ENCODE results near the gene FGF6. TPM values are rescaled to one million over a fixed set of nuclear protein-coding genes. Genes with fewer than 3 reads are reported as not detected.

The FGF6 gene
- not detected in 2 replicates for total RNA-seq (2014; rRNA removed; shearing (Covaris generic))

GRCh38 chr12:4445156-4446101, at the start of gene FGF6:
Gene FGF6 (minus strand): TSS chr12:4445815. CDS start chr12:4445570, 245 bp downstream.
- DNase-seq (ENCODE audit: low spot score) = no peak

GRCh38 chr12:4490973-4491372, 45.4 kb upstream of the FGF6 start:
- no peak for DNase-seq (ENCODE audit: low spot score)

- no peak for DNase-seq (ENCODE audit: low spot score)
Measured at GRCh38 chr12:4489556-4489955, 43.9 kb upstream of the FGF6 start.

- no peak for DNase-seq (ENCODE audit: low spot score)
Measured at GRCh38 chr12:4486980-4487379, 41.4 kb upstream of the FGF6 start.

- no peak for DNase-seq (ENCODE audit: low spot score)
Measured at GRCh38 chr12:4486049-4486699, 40.6 kb upstream of the FGF6 start.

GRCh38 chr12:4483885-4484823, 38.5 kb upstream of the FGF6 start:
- no peak for DNase-seq (ENCODE audit: low spot score)

GRCh38 chr12:4482936-4483335, 37.3 kb upstream of the FGF6 start:
- no peak for DNase-seq (ENCODE audit: low spot score)

- DNase-seq (ENCODE audit: low spot score) = no peak
Measured at GRCh38 chr12:4478933-4479332, 33.3 kb upstream of the FGF6 start.

GRCh38 chr12:4477129-4477528, 31.5 kb upstream of the FGF6 start:
- DNase-seq (ENCODE audit: low spot score) = no peak

GRCh38 chr12:4472046-4472445, 26.4 kb upstream of the FGF6 start:
- DNase-seq (ENCODE audit: low spot score) = no peak

- DNase-seq (ENCODE audit: low spot score) = no peak
Measured at GRCh38 chr12:4471256-4471655, 25.6 kb upstream of the FGF6 start.

- no peak for DNase-seq (ENCODE audit: low spot score)
Measured at GRCh38 chr12:4468994-4469393, 23.4 kb upstream of the FGF6 start.

- no peak for DNase-seq (ENCODE audit: low spot score)
Measured at GRCh38 chr12:4460761-4461160, 15.1 kb upstream of the FGF6 start.

- DNase-seq (ENCODE audit: low spot score) = peak; percentile 24
Measured at GRCh38 chr12:4455849-4456248, 10.2 kb upstream of the FGF6 start.

GRCh38 chr12:4454315-4454860, 8.8 kb upstream of the FGF6 start:
- no peak for DNase-seq (ENCODE audit: low spot score)

- DNase-seq (ENCODE audit: low spot score) = no peak
Measured at GRCh38 chr12:4451694-4452093, 6.1 kb upstream of the FGF6 start.

- no peak for DNase-seq (ENCODE audit: low spot score)
Measured at GRCh38 chr12:4450551-4451112, 5.0 kb upstream of the FGF6 start.

GRCh38 chr12:4449851-4450221, 4.2 kb upstream of the FGF6 start:
- DNase-seq (ENCODE audit: low spot score) = no peak

- no peak for DNase-seq (ENCODE audit: low spot score)
Measured at GRCh38 chr12:4448943-4449850, 3.6 kb upstream of the FGF6 start.

GRCh38 chr12:4448371-4448940, 2.8 kb upstream of the FGF6 start:
- DNase-seq (ENCODE audit: low spot score) = no peak

All from H4 (cell line).